ENCODE data around the gene DAAM1.
A peak's percentile ranks its signal among the peaks of the same experiment; 100 is the strongest.

Gene DAAM1

DNA sequence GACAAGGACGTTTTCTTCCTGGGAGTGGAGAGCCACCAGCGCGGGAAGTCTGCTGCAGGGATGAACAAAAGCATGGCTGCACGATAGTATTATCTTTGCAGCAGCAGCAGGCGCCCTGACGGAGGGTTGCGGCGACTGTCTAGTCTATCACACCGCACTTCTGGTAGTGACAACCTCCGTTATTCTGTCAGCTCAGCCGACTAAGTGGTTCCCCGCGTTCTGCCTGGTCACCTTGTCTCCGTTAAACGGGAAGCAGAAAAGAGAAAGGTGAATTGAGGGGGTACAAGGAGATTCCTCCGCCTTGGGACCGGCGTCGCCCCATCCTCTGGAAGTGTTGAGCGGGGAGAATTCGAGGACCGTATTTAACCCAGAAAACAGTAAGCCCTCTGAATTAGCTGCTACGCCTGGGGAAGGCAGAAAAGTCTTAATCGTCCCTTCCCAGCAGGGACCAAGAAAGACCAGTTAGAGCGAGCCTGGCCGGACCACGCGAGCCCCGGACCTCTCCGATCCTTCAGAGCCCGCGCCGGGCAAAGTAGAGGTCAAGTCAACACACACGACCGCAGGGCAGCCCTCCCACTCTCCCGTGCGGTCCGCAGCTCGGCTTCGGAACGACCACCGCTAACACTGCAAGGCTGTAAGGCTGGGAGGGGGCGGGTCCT is 536 bp upstream of the DAAM1 start:
- peak; percentile 11 for DNase-seq (ENCODE audit: low read depth, low spot score)

DNA sequence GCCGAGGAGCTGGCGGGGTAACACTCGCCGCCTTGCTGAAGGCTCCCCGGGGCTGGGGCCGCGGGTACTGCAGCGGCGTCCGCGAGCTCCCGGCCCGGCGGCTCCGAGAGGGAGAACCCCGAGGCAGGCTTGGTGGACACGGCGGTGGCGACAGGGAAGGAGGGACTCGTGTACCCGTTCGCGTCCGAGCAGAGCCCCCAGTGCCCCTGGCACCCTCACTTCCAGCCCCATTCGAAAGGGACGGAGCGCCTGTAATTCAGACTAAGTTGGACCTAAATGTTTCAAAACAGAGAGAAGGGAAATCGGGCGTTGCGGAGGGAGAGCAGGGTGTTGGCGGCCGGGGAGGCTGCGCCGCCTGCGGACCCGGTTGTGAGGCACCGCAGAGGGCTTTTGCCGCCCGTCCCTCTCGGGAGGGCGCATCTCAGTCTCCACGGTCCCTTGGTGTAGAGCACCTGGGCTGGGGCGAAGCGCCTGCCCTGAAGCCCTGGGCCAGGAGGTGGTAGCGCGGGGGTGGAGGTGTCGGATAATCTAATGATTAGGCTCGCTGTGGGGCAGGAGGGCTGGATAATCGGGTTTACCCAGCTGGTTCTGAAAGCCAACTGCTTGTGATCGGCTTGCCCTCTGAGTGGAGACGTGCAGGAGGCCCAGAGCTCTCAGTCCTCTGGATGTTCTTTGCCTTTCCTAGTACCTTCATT is 771 bp downstream of the DAAM1 start:
- peak; percentile 6 for DNase-seq (ENCODE audit: low read depth, low spot score)

DNA sequence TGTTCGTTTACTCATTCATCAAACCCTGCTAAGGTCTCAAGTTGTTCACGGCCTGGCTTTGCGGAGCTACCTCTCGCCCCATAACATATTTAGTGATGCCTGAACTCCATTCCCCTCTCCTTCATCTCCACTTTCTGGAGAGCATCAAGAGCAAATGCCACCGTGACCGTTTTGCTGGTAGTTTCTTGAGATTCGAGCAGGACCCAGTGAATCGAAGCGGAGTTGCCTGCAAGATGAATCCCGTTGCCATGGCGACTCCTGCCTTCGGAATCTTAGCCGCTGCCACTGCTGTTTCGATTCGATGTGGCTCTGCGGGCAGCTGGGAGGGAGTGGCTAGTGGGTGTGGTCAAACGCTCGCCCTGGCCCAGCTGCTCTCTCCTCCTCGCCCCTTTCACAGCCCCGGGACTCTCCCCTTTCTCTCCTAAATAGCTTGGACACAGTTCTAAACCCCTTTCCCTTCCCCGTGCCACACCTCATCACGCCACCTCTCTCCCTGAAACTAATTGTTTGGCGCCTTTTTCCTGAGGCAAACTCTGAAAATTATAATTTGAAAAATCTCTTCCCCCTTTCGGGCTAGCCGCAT is 1.4 kb downstream of the DAAM1 start:
- peak; percentile 40 for DNase-seq (ENCODE audit: low read depth, low spot score)

DNA sequence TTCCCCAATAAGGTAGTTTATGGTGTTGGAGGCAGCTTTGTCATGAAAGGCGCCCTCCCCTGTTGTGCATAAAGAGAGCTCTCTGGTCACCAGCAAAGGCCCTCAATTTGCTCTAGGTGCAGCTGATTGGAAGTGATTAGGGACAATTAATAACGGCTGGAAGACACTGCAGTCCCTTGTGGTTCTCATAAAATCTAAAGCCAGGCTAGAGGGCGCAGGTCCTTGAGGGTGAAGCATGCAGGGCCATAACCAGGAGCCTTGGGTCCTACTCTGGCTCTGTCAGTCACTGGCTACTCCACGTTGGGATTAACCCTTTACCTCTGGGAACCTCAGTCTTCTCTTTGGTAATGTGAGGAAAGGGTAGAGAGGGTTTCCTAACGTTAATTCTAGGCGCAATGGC is 1.9 kb downstream of the DAAM1 start:
- no peak for DNase-seq (ENCODE audit: low read depth, low spot score)

DNA sequence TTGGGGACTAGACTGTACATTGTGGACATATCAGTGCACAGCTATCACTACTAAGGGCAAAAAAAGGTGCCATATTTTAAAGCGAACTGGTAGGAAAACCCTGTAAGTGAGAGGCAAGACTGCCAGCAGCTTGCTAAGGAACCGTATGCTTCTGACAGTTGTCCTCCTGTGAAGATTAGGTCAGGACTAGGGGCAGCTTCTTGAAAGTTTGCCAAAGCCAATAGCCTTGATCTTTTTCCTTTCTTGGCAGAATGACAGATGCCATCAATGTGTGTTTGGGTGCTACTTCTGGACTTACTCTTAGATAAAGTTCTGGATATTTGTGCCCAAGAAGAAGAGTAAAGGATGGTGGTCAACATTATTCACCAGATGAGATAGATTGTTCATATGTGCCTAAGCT is 7.4 kb downstream of the DAAM1 start:
- no peak for DNase-seq (ENCODE audit: low read depth, low spot score)

DNA sequence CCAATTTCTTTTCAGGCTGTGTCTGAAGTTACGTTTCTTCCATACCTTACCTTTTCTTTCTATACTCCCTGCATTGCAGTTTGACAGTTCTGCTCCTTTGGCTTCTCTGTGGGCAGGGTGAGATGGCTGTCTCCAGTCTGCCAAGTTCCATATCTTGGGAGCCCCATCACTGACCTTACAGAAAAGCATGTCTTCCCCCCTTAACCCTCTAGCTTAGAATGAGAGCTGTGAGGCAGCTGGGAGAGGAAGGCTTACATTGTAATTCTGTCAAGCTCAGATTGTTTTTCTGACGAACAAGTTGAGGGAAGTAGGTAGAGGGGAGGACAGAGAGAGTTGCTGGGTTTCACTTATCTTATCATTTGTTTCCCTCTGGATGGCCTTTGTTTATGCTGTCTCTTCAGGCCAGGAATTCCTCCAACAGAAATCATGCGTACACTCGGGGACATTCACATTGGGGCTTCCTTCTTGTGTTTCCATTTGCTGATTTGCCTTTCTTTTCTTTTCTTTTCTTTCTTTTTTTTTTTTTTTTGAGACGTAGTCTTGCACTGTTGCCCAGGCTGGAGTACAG is 9.3 kb downstream of the DAAM1 start:
- DNase-seq (ENCODE audit: low read depth, low spot score) = no peak

DNA sequence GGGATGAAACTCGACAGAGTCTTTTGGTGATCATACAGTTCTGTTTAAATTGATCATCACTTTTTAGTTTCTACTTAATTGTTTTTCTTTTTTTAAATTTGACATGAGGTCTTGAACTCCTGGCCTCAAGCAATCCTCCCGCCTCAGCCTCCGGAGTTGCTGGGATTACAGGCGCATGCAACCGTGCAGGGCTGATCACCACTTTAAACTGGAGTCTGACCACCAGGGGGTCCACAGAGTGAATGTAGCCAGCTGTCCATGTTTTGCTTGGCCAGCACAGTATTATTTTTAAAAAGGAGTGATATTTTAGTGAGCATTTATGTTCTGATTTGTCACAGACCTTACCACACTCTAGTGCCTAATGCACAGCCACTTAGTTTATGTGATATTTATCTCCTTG is 10.7 kb downstream of the DAAM1 start:
- no peak for DNase-seq (ENCODE audit: low read depth, low spot score)

DNA sequence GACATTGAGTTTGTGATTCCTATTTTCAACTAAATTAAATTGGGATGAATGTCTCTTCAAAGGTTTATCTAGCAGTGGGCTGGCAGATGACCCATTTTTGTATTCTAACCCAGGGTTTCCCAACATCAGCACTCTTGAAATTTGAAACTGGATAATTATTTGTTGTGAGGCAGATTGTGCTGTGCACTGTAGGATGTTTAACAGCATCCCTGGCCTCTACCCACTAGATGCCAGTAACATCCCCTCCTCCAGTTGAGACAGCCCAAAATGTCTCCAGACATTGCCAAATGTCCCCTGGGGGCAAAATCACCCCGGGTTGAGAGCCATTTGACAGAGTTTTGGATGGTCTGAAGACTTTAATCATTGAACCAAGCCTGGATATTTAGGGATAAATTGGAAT is 11.1 kb downstream of the DAAM1 start:
- DNase-seq (ENCODE audit: low read depth, low spot score) = no peak

DNA sequence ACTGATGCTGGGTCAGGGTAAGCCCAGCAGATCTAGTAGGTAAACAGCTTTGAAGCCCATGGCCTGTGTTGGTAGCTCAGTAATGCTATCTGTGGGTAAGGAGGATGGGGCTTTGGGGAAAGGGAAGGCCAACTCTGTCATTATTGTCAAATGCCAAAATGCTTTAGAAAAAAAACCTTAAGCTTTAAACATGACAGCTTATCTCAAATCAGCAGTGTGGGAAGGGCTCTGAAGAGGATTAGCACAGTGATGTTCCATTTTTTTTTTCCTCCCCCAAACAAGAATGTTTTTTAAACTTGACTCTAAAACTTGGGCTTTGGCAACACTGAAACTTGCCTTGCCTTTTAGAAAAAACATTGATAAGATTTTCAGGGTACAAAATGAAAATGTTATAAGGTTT is 11.7 kb downstream of the DAAM1 start:
- DNase-seq (ENCODE audit: low read depth, low spot score) = no peak

DNA sequence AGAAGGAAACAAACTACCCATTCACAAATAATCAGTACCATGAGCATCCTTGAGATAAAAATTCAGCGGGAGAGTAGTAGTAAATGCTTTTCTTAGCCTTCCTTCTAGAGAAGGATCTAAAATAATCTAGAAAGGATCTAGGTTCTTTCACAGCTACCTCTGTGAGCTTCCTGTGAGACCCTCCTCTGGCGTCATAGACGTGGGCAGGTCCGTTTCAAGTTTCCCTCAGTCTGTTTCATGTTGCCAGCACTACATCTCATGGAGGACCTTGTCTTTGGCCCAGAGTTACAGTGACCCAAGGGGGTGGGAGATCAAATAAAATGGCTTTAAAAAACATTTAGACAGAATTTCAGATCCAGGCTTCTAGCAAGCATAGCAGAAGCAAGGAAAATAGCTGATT is 13.6 kb downstream of the DAAM1 start:
- DNase-seq (ENCODE audit: low read depth, low spot score) = no peak

DNA sequence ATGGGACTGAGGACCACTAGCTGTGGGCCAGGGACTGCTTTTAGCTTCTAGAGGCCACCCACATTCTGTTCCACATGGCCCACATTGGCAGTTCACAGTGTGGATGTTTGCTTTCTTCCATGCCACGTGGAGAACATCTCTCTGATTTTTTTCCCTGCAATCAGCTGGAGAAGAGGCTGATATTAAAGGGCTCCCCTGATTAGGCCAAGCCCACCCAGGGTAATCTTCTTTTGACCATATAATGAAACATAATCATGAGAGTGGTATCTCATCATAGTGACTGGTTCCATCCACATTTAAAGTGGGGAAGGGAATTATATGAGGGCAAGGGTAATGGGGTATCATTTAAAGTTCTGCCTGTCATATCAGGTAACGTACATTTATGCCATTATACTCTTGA is 15.8 kb downstream of the DAAM1 start:
- no peak for DNase-seq (ENCODE audit: low read depth, low spot score)

DNA sequence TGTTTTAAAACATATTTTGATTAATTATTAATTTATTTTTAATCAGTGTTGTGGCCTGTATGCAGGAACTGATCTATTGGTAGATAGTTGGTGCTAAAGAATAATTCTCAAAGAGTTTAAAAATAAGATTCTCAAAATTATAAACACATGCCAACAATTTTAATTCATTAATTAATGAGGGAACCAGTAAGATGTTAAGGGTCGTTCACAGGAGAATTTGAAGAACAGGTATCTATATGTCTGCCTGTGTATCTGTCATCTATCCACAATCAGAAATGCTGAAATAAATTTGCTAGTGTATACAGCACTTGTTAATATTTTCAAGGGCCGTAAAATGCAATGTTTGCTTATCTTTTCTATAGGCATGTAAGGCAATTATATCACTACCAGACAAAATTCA is 18.4 kb downstream of the DAAM1 start:
- no peak for DNase-seq (ENCODE audit: low read depth, low spot score)

DNA sequence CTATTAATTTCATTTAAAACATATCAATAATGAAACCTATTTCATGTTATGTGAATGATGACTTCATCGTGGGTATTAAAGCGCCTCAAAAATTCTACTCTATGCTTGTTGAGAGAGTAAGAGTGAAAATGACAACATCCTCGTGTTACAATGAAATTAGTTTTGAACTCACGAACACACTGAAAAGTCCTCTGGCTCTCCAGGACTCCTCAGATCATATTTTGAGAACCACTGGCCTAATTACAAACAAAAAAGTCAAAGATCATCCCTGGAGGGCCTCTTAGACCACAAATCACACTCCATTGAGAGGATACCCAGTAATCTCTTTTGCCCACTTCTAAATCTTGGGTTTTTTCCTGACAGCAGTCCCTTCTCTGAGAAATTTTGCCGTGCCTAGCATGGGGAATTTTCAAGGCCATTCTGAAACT is 19.1 kb downstream of the DAAM1 start:
- DNase-seq (ENCODE audit: low read depth, low spot score) = no peak

DNA sequence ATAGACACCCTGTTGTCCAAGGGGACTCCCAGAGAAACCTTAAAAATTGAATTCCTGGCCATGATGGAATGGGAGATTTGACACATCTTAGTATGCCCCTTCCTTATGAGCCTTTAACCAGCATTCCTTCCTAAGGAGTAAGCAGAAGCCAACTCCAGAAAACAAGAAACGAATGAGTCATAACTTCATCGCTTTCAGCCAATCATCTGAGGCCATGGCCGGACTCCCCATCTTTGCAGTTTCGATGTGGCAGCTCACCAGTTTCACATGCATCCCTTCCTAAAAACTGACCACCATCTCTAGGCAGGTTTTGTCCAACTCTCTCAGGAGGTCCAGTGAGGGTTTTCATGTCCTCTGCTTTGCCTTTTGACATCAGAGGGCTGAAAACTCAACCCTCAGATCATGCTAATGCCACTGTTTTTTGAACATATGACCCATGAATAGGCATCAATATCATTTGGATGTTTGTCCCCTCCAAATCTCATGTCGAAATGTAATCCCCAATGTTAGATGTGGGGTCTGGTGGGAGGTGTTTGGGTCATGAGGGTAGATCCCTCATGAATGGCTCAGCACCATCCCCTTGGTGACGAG is 19.9 kb downstream of the DAAM1 start:
- no peak for DNase-seq (ENCODE audit: low read depth, low spot score)

DNA sequence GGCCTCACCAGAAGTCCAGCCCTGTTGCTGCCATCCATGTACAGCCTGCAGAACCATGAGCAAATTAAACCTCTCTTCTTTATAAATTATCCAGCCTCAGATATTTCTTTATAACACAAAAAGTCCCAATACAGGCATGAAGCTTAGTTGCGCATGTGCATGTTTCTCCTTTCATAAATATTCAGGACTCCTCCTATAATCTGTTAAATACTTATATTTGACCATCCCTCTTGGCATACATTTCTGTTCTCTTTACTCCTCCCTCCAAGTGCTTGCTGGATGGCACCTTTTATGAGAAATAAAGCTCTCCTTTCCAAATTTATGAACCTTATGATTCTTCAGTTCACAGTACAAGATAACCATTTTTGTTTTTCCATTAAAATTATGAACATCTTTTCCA is 20.5 kb downstream of the DAAM1 start:
- DNase-seq (ENCODE audit: low read depth, low spot score) = no peak

DNA sequence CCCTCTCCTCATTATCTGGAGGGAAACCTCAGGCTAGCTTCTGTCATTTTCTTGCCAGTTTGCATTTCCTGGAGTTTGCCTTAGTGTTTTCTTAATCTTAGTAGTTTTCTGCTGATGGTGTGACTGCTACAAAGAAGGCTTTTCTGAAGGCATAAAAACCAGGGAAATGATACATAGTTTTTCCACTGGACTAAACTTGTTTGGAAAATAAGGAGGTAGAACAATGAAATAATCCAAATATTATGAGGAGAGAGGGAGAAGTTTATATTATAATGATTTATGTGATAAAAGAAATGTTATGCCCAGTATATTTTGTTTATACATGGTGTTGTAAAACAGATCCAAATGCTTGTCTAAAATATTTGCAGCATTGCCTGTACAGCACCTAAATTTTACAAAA is 22.2 kb downstream of the DAAM1 start:
- DNase-seq (ENCODE audit: low read depth, low spot score) = no peak

DNA sequence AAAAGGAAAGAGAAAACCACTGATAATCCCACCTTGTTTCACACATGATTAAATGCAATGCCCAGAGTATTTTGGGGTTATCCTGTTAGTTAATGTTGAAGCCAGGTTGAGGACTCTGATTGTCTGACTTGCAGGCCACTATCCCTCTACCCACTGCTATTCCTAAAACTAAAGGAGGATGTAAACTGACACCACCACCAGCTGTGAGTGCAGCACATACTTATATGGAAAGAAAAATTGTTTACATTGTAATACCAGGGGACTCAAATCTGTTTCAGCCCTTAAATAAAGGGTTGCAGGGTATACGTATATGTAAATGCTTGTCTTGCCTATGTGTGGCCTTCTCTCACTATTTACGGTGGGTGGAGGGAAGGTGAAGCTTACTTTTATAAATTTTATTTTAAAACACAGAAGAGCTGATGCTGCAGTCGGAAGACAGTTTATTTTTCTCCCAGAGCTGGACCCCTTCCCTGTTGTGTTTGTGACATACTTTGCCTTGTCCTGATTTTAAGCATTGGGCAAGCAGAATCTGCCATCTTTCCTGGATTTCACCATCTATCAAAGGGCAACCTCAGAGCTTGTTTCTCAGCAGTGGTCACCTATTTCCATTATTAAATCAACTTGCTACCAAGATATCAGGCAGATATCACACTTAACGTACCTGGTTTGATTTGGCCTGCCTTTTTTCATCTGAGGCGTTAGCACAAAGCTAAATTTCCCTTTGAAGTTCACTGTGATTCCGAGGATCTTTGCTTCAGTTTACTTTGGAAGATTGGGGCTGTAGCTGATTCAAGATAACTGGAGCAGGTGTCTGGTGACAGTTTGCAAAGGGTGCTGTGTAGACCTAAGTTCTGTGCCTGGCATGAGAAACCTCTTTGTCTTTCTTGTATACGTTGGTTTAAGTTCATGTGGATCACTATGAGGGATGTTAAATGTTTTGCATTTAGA is 25.2 kb downstream of the DAAM1 start:
- no peak for DNase-seq (ENCODE audit: low read depth, low spot score)

DNA sequence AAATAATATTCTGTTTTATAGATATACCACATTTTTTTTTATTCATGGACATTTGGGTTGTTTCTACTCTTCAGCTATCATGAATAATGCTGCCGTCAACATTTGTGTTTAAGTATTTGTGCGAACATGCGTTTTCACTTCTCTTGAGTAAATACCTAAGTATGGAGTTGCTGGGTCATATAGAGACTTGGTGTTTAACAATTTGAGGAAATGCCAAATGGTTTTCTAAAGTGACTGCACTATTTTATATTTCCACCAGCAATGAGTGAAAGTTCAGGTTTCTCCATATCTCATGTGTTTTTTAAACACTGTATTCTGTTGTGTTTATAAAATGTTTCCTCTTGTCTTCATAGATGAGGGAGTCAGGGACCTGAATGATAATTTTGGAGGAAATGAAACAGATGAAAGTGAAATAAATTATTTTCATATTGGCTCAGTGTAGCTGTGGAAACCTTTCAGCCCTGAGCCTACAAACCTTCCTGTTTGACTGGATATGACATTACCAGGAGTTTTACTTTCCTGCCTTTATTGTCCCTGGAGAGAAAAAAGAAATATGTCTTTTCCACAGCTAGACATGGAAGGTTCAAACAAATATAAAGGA is 26.3 kb downstream of the DAAM1 start:
- no peak for DNase-seq (ENCODE audit: low read depth, low spot score)

DNA sequence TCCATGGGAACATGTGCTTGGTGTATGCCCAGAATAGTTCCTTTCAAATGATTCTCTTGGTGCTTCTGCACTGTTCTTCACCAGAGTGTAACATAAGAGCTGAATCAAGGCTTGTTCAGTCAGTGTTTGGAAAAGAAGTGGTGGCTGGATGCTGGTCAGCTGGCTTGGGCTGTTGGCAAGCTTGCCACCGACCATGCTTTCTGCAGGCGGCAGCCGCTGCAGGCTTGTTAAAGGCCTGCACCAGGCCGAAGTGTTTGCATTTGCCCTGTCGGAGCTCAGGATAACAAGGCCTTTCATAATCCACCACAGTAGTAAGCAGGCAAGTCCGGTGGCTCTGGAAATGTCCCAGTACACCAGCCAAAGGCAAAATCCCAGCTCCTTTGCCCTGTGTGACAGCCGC is 26.9 kb downstream of the DAAM1 start:
- no peak for DNase-seq (ENCODE audit: low read depth, low spot score)

DNA sequence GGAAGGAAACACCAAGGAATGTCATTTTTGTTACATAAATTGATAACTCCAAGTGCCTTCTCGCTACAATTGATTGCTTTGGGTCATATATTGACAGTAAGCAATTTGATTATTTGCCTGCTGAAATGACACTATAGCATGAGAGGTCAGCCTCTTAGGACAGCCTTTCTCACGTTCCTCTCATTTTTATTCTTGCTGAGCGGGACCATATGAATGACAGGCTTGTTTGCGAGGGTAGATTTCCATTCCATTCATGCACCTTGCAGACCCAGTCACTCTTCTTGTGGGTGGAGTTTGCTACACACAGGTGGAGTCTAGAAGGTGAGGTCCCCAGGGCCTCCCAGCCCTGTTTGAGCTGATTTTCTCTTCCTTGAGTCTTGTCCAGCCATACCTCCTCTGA is 27.3 kb downstream of the DAAM1 start:
- no peak for DNase-seq (ENCODE audit: low read depth, low spot score)

DNA sequence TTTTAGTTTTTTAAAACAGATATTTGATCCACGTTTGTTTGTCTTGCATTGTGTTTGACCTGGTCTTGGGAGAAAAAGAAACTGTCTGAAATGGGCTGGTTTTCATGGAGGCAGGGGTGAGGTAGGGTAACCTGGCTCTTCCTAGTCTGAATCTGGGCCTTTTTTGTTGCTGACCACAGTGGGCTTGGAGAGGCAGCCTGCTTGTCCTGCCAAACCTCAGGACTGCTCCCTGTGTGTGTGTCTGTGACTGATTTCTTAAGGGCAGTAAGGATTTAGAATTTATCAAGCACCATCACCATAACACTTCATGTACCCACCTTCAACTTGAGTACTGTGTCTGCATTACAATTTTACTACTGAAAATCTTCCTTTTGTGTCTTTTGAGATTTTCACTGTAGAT is 28.5 kb downstream of the DAAM1 start:
- no peak for DNase-seq (ENCODE audit: low read depth, low spot score)
